WERI-Rb-1 (cell line): ENCODE results near the gene ABCB4.

Source experiments
- DNase-seq: peaks from one replicate; pipeline ENCODE4 v3.0.0-alpha.2; 2020
- H3K27ac ChIP-seq: fragments of 250-450 bp; sonication (Bioruptor Pico); 2 replicates; pipeline ENCODE4 v1.5.1; 2020; ENCODE audit warnings: mild to moderate bottlenecking, moderate library complexity
- H3K27me3 ChIP-seq: fragments of 250-450 bp; sonication (Bioruptor Pico); 2 replicates; pipeline ENCODE4 v1.5.1; 2021; ENCODE audit warnings: mild to moderate bottlenecking, low read depth, moderate library complexity; ENCODE audit not compliant: insufficient read depth, severe bottlenecking
- H3K36me3 ChIP-seq: fragments of 250-450 bp; sonication (Bioruptor Pico); 2 replicates; pipeline ENCODE4 v1.5.1; 2020; ENCODE audit warnings: mild to moderate bottlenecking, moderate library complexity
- H3K4me3 ChIP-seq: 2 replicates; pipeline ENCODE4 v1.5.1; 2011; ENCODE audit warnings: low read depth, mild to moderate bottlenecking, control low read depth, low read length
- H3K9me3 ChIP-seq: fragments of 250-450 bp; sonication (Bioruptor Pico); 2 replicates; pipeline ENCODE4 v1.5.1; 2021; ENCODE audit warnings: mild to moderate bottlenecking, moderate library complexity; ENCODE audit not compliant: severe bottlenecking
- TF ChIP-seq, protein P1 (sequence below): IDR thresholded peaks from 2 replicates; pipeline ENCODE4 v1.5.1; 2011; ENCODE audit warnings: low read depth, mild to moderate bottlenecking, control low read depth, inconsistent platforms, low read length

The ABCB4 gene

DNA sequence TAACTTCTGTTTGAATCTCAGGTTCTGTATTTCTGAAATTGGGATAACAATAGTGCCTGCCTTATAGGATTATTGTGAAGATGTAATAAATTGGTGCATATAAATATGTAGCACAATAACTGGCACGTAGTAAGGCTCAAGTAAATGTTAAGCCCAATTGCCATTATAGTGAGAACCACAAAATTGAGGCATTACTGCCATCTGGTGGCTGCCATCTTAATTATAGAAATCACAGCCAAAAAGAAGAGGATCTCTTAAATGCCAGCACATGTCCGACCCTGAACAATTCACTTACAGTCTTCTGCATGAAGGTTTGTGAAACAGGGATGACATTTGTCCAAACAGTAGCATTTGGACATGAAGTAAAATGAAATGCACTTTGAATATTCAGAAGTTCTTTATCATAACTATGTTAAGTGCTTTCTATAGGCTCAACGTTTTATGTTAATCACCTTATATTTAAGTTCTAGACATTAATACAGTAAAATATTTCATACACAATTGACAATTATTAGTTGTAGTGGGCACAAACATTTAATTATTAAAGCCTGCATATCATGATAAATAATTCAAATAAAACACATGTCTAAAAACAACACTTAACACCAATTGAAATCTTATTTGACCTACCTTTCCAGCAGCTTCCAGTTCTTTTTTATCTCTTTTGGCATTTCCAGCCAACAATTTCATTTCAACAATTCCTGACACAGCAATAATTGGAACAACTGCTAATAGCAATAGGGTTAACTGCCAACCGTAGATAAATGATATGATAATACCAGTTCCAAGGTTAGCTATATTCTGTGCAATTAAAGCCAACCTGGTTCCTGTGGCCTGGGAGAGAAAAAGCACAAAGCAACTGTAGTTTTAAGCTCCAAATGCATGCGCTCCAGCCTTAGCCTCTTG is 58.5 kb downstream of the ABCB4 start:
- DNase-seq: peak; percentile 62

DNA sequence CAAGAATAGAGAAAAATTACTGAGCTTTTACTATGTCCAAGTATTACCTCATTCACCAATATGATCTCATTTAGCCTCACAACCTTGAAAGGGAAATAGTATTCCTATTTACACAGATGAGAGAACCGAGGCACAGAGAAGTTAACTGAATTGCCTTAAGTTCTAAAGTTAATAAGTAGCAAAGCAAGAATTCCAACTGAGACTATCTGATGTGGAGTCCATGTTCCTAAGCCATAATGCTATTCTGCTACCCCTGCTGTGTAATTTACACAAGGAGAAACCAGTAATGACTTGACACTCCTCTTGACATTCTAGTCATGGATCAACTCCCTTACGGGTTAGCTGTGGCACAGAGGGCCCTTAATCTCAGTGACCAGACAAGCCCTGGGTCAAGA is 60.7 kb downstream of the ABCB4 start:
- no peaks in the 10 kb centered on the region for H3K27me3 ChIP-seq
- no peak overlapping the region for H3K4me3 ChIP-seq
- H3K36me3 ChIP-seq: no peaks in the 10 kb centered on the region
- TF ChIP-seq, protein P1, sequence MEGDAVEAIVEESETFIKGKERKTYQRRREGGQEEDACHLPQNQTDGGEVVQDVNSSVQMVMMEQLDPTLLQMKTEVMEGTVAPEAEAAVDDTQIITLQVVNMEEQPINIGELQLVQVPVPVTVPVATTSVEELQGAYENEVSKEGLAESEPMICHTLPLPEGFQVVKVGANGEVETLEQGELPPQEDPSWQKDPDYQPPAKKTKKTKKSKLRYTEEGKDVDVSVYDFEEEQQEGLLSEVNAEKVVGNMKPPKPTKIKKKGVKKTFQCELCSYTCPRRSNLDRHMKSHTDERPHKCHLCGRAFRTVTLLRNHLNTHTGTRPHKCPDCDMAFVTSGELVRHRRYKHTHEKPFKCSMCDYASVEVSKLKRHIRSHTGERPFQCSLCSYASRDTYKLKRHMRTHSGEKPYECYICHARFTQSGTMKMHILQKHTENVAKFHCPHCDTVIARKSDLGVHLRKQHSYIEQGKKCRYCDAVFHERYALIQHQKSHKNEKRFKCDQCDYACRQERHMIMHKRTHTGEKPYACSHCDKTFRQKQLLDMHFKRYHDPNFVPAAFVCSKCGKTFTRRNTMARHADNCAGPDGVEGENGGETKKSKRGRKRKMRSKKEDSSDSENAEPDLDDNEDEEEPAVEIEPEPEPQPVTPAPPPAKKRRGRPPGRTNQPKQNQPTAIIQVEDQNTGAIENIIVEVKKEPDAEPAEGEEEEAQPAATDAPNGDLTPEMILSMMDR: no peak
- DNase-seq: peak; percentile 41
- no peaks in the 10 kb centered on the region for H3K9me3 ChIP-seq
- H3K27ac ChIP-seq: peak overlapping the region; percentile 73

More for the DNA sequence above, 58.5 kb downstream of the ABCB4 start:
- Histone ChIP-seq H3K27me3 (no peaks in the 10 kb centered on the region), H3K36me3 (no peaks in the 10 kb centered on the region), H3K4me3 (no peak overlapping the region), H3K27ac (peak overlapping the region; percentile 12; the same call in 1 of the 2 replicates), H3K9me3 (no peaks in the 10 kb centered on the region)
- TF ChIP-seq, protein P1: peak; percentile 39

DNA sequence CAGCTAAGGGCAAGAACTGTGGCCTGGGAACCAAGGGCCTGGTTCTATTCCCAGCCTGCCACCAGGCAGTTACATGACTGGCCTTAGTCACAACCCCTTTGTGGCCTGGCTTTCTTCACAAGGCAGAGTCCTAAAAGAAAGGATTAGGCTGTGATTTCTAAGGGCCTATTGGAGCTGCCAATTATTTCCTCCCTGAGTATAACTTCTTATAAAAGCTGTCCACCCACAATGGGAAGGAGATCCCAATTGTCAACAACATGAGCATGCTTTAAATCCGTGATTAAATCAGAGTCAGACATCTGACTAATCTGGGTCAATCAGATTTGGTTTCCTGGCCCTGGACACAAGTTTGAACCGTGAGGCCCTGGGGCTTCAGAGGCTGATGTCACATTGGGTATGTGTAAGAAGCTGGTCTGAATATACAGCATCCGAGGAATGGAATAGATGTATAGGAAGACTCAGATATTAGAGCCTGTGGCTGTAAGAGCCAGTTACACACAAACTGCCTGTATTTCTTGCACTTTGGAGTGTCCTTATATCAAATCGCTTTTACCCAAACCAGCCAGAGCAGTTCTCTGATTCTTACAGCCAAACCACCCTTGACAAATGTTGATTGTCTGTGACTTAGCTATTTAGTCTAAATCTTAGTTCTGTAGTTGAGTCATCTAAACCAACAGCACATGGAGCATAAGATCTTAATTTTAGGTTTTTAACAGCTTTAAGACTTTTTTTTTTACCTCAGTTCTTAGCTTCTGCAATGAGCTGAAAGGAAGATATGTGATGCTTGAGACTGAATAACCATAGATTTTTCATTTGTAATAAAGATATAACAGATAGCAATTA is 61.3 kb downstream of the ABCB4 start:
- DNase-seq: peak; percentile 76
- no peaks in the 10 kb centered on the region for H3K36me3 ChIP-seq
- H3K4me3 ChIP-seq: no peak overlapping the region
- TF ChIP-seq, protein P1: no peak
- H3K27me3 ChIP-seq: no peaks in the 10 kb centered on the region
- no peaks in the 10 kb centered on the region for H3K9me3 ChIP-seq
- H3K27ac ChIP-seq: peak overlapping the region; percentile 73

DNA sequence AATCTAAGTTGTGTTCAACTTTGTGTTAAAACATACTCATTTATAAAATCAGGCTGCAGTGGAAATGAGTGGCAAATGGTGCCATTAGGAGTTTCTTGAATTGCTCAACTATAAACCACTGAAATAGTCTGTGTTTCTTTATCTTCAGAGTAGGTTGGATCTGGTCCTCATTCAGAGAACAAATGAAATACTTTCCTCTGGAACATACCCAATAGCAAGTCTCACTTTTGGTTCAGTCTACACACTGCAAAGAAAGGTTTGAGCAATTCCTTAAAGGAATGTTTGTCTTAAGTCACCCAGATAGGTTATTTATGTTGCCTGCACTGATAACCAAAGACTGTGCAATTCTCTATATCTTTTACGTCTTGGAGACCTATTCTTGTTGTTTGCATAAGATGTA is 62.5 kb downstream of the ABCB4 start:
- Histone ChIP-seq H3K36me3 (no peaks in the 10 kb centered on the region), H3K27ac (peak overlapping the region; percentile 73), H3K4me3 (no peak overlapping the region), H3K9me3 (no peaks in the 10 kb centered on the region), H3K27me3 (no peaks in the 10 kb centered on the region)
- no peak for DNase-seq
- TF ChIP-seq, protein P1: no peak

DNA sequence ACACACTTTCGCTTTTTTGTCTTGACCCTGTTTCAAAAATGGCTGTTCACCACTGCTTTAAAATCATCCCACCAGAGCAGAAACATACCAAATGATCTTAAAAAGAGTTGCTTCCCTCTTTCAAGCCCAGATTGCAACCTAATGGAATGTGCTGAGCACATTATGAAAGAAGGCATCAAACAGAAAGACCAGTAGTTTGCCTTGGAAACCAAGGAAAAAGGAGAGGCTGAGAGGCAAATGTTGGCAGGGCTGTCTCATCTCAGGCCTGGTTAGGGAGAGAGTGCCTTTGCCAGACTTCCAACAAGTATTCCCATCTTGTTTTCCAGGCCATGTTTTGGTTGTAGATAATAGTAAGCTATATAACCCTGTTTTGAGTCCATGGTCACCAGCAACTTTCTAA is 64.3 kb downstream of the ABCB4 start:
- no peaks in the 10 kb centered on the region for H3K27me3 ChIP-seq
- no peaks in the 10 kb centered on the region for H3K9me3 ChIP-seq
- no peak overlapping the region for H3K27ac ChIP-seq
- TF ChIP-seq, protein P1: no peak
- no peak overlapping the region for H3K4me3 ChIP-seq
- DNase-seq: no peak
- H3K36me3 ChIP-seq: no peaks in the 10 kb centered on the region
